RWPE1 (cell line): ENCODE results near the gene TBCD.

Experiments
- CTCF ChIA-PET: fragments of 350-600 bp; sonication (Branson Sonifier 250); formaldehyde crosslinking; extraction: SDS; loops from one replicate; lab custom pipeline; 2021; lab: Yijun Ruan, JAX
- POLR2A ChIA-PET: fragments of 400-600 bp; formaldehyde crosslinking; extraction: SDS; loops from one replicate; lab custom pipeline; 2020; ENCODE audit warnings: antibody characterized with exemption; ENCODE audit not compliant: low non-redundant PET; lab: Yijun Ruan, JAX
- DNase-seq: peaks from one replicate; pipeline ENCODE4 v3.0.0; 2012; ENCODE audit warnings: low spot score
- H3K27ac ChIP-seq: fragments of 450-650 bp; 2 replicates; pipeline ENCODE4 v1.5.1; 2017
- TF ChIP-seq, protein P1 (sequence below): fragments of 450-650 bp; conservative IDR thresholded peaks from 2 replicates; pipeline ENCODE4 v1.5.1; 2017; ENCODE audit warnings: low read depth, mild to moderate bottlenecking

Gene TBCD

DNA sequence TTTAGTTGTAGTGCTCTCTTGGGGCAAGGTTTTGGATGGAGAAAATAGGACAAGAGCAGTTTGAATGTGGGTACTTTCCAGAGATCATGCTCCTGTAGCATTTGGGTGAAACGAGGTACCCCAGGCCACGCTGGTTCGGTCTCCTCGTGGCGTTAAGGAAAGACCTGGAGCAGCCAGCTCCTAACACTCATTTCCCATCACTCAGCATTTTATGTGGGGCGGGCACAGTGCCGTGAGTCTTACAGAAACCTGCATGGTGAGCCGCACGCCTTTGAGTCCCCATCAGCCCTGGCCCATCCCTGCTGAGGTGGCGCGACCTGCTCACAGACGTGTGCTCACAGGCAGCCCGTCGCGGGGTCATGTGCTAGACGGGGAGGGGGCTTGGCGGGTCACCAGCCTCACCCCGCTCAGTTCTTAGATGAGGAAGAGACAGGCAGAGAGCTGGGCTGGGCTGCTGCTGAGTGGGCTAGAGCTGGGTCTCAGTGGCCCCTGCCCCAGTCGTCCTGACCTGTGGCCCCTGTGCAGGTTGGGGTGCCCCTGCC, 37.3 kb downstream of the TBCD start:
- DNase-seq, result no peak
- ChIA-PET POLR2A (no interaction called here), CTCF (no interaction called here)
- TF ChIP-seq, protein P1, sequence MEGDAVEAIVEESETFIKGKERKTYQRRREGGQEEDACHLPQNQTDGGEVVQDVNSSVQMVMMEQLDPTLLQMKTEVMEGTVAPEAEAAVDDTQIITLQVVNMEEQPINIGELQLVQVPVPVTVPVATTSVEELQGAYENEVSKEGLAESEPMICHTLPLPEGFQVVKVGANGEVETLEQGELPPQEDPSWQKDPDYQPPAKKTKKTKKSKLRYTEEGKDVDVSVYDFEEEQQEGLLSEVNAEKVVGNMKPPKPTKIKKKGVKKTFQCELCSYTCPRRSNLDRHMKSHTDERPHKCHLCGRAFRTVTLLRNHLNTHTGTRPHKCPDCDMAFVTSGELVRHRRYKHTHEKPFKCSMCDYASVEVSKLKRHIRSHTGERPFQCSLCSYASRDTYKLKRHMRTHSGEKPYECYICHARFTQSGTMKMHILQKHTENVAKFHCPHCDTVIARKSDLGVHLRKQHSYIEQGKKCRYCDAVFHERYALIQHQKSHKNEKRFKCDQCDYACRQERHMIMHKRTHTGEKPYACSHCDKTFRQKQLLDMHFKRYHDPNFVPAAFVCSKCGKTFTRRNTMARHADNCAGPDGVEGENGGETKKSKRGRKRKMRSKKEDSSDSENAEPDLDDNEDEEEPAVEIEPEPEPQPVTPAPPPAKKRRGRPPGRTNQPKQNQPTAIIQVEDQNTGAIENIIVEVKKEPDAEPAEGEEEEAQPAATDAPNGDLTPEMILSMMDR, result no peak
- no peak overlapping the region for H3K27ac ChIP-seq

DNA sequence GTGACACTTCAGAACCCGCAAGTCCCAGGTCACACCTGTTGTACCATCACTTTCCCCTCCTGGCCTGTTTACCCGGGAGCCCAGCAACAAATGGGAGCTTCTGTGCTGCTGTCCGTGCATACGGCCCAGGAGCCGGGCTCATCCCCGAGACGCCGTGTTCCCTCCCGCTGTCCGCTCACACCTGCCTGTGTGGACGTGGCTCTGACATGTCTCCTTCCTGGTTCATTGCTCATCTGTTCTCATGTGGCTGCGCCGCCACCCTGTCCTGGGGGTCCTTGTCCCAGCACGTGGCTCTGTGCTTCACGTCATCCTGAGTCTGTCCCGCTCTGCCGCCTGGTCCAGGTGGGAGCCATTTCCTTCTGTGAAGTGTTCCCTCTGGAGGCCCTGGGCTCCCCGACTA, 37.9 kb downstream of the TBCD start:
- TF ChIP-seq, protein P1, result no peak
- CTCF ChIA-PET, result no interaction called here

DNA sequence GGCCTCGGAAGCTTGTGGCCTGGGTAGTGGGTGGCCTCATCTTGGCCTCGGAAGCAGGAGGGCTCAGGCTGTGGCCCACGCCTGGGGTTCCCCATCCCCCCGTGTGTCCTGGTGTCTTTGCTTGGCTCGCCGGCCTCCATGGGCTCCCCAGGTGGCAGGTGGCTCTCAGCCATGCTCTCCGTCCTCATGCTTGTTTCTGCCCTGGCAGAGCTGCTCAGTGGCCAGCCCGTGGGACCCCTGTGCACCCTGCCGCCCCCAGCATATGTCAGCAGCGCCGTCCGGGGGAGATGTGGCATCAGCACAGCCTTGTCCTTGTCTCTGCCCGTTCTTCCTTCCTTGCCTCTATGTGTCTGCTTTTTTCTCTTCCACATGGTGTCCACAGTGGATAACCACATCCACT, 38.5 kb downstream of the TBCD start:
- TF ChIP-seq, protein P1, result no peak
- DNase-seq, result no peak
- no peak overlapping the region for H3K27ac ChIP-seq
- ChIA-PET POLR2A (no interaction called here), CTCF (no interaction called here)

More for the DNA sequence above, 37.9 kb downstream of the TBCD start:
- H3K27ac ChIP-seq, result no peak overlapping the region
- no peak for DNase-seq
- POLR2A ChIA-PET, result no interaction called here

DNA sequence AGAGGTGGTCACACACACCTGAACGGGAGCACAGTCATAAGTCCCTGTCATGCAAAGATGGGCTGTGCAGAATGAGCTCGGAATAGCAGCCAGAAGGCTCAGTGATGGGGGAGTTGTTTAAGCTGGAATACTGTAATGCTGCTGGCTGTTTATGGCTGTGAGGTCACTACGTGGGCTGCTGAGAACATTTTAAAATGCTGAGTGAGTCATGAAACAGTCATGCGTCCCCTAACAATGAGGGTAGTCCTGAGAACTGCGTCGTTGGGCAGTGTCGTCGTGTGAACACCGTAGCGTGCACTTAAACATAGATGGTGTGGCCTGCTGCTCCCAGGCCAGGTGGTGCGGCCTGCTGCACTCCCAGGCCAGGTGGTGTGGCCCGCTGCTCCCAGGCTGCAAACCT, 39.7 kb downstream of the TBCD start:
- CTCF ChIA-PET, result no interaction called here
- POLR2A ChIA-PET, result no interaction called here
- peak; percentile 62 for DNase-seq
- no peak overlapping the region for H3K27ac ChIP-seq
- TF ChIP-seq, protein P1, result no peak

DNA sequence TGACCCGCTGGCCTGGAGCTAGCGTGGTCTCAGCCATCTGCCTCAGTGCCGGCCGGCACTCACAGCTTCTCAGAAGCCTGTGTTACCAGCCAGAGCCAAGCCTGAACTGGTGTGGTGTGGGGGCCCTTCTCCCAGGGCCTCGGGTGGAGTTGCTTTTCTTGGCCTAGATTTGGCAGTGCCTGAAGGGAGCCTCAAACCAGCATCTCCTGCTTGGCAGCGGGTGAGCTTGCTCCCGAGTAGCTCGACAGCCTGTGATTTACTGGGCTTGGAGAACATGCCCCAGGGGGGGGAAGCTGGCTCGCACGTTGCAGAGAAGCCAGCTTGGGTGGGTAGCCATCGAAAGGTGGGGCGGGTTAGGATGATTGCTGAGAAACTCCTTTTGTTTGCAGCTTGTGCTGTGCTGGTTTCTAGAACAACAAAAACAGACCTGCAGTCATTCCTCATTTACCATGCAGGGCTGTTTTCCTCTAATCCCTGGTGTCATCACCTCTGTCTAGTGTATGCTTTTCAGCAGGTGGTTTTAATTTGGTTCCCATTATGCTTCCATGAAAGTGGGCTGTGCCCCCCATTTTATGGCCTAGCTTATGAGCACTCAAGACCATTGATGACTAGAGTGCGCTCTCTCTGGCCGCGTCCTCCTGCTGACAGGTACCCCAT, 42.2 kb downstream of the TBCD start:
- H3K27ac ChIP-seq, result peak overlapping the region; percentile 11
- no peak for DNase-seq
- POLR2A ChIA-PET, result no interaction called here
- CTCF ChIA-PET, result interaction anchor here (0.5 to 0.8 kb wide), 2 partner anchors 17 to 83 kb away, joined by 3 to 4 read pairs; no protein-coding TSS in a partner anchor
- TF ChIP-seq, protein P1, result no peak

DNA sequence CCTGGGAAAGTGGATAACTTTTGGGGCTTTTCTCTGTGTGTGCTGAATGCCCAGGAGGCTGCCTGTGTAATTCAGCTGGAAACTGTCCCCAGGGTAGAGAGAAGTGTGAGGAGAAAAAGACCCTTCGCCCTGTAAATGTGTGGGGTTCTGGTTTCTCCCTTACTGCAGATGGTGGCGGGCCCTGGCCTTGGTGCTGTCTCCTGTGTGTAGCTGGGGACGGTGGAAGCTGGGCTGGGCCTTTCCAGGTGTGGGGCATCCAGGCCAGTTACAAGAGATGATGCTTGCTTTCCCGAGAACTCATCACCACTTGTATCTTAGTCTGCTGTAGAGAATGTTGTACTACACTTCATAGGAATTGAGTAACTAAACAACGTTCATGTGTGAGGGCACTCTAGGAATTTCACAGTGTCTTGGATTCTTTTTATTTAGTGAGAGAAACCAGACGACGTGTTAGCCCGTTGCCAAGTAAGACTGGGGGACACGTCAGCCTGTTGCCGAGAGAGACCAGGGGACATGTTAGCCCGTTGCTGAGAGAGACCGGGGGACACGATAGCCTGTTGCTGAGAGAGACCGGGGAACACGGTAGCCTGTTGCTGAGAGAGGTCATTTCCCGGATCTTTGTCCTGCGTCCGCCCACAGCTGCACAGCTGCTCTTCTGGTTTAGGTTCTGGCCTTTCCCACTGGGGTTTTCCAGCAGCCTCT, 43.1 kb downstream of the TBCD start:
- TF ChIP-seq, protein P1, result no peak
- ChIA-PET CTCF (interaction anchor here (0.5 kb wide), 1 partner anchor 18 kb away, joined by 4 read pairs; no protein-coding TSS in a partner anchor), POLR2A (no interaction called here)
- peak overlapping the region; percentile 3; the same call in 1 of the 2 replicates for H3K27ac ChIP-seq
- DNase-seq, result no peak
